ENCODE data around the gene CDC20B.
"Not testable (repeated sequence)": the region's sequence is repeated elsewhere in the genome, so short reads cannot be mapped to it uniquely, and the experiment has no call there.

Gene CDC20B

DNA sequence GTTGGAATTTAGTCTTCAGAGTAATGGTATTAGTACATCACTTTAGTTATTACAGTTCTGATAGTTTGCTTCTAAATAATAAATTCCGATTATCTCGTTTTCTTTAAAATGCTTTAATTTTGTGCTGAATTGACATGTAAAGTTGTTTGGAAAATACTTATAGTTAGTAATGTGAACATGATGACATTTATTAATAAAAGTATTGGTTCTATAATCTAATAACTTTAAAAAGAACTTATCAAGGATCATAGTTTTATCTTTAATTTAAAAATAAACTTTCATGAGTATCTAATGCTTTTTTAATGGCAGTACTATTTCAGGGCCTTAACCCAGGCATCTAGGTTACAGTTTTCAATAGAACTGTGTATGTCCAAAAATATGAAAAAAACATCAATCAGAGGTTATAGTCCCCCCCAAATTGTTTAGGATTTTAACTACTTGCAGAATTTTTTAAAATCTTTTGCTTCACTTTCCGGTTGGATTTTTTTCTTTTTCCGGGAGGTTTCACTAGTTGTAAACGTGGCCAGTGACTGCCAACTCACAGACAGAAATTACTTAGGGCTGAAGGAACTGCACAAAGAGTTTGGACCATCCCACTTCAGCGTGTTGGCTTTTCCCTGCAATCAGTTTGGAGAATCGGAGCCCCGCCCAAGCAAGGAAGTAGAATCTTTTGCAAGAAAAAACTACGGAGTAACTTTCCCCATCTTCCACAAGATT, 12.3 kb downstream of the CDC20B start:
- no peak for DNase-seq

DNA sequence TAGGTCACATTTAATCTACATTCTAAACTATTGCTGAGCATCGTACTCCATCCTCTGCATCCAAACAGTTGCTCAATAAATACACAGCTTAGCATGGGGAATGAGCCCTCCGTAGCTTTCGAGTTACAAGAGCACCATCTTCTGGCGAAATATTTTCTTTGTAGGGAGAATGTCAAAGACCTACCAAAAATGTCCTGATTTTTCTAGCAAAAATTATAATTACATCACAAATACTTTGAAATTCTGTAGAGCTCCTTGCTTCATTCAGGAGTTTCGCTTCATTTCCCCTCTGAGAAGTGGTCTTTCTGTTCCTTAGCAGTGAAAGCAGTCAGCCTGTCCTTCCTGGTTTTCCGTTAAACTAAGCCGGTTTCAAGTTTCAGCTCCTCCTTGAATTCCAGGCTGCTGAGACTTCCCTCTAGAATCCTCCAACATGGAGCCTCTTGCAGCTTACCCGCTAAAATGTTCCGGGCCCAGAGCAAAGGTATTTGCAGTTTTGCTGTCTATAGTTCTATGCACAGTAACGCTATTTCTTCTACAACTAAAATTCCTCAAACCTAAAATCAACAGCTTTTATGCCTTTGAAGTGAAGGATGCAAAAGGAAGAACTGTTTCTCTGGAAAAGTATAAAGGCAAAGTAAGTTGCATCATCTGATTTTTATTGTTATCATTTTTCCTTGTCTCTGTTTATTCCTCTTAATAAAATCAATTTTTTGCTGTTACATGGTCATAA, 13.0 kb downstream of the CDC20B start, which contains the start of gene GPX8:
TSS of gene GPX8 (plus strand) at position 409 of the 730 bp plus-strand sequence. CDS start at position 431, 22 bp downstream.
- peak in 2 of 5 donors; percentile 20 to 52 for DNase-seq

DNA sequence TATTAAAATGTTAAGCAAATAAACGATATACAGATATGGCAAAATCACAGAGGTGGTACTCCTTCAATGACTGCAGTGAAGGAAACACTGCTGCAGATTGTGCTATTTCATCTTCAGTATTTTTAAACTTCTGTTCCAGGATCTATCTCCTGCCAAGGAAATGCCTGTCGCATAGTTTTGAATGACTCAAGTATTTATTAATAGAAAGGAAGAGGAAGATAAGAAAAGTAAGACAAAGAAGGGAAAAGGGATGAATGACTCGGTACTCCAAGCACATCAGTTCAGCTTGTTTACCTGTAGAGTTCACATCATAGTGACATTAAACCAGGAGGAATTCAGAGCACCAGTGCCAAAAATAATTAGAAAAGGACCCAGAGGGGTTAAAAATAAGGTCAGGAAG, 18.1 kb downstream of the CDC20B start:
- no peak for DNase-seq

DNA sequence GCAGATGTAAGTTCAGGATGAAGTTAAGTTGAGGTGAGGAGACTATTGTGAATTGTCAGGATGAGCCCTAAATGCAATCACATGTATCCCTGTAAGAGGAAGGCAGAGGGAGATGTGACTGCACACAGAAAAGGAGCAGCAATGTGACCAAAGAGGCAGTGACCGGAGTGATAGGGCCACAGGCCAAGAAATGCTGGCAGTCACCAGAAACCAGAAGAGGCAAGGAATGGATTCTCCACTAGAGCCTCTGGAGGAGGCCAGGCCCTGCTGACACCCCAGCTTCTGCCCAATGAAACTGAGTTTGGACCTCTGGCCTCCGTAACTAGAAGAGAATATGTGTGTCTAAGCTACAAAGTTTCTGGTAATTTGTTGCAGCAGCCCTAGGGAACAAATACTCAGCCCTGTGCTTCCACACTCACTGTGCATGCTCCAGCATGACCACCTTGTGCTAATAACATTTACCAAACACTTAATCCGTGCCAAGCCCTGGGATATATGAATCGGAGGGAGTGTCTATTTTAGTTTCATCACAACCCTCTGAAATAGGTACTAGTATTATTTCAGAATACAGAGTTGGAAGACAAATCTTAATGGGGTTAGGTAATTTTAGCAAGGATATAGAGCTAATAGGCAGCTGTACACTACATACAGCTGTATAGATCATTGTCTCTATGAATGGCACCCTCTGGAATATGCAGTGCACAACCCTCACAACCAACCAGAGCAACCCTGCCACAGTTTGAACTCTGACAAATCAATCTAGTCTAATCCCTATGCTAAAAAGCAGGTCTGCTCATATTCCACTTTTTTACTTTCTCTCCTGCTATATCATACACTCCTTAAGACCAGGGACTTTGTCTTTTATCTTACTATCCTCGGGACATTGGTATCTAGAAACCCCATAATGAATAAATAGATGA, 20.8 kb downstream of the CDC20B start:
- DNase-seq, result no peak

DNA sequence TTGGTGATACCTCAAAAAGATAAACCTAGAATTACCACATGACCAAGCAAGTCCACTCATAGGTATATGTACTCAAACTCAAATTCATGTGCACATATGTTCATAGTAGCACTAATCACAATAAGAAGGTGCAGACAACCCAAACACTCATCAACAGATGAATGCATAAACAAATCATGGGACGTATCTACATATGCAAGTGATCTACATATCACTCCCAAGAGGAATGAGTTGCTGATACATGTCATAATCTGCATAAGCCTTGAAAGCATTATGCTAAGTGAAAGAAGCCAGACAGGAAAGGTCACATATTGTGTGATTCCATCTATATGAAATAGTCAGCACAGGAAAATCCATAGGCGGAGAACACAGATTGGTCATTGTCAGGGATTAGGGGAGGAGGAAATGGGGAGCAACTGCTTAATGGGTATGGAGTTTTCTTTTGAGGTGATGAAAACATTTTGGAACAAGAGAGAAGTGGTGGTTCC, 23.6 kb downstream of the CDC20B start:
- DNase-seq, result no peak

DNA sequence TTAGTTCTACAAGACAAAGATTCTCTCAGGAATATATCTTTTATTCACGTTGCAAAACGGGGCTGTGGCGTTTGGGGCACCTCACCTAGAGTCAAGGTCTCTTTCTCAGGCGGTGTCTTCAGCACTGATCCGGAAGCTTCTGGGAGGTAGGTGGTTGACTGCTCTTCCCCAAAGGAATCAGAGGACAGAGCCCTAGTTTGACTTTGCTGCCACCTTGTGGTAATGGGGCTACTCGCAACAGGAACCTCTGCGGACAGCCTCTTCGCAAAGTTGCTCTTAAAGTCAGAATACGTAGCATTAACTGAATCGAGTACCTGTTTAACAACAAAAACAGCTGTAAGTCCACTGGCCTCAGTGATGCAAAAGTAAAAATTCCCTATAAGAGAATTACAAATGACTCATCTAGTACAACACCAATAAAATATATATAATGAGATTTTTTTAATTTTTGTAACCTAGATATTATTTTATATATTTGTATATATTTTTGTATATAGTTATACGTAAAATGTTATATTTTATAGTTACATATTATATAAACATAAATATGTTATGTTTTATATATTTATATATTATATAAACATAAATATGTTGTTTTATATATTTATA, 26.3 kb downstream of the CDC20B start:
- DNase-seq, result peak; percentile 57 to 87 (median 72)

DNA sequence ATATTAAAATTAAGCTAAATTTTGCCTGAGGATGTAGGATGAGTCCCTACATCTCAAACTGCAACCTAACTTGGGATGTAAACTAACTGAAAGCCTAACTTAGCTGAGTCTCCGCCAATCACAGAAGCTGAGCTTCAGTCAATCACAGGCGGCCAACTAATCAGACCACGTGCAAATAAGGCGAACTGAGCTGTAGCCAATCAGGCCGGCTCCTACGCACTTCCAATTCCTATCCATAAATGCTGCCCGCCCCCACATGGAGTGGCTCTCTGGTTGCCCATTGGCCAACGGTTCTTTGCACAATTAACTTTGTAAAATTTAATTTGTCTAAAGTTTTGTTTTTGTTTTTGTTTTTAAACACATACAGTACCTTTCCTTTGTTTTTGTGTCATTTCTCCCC, 26.9 kb downstream of the CDC20B start:
- no peak for DNase-seq

DNA sequence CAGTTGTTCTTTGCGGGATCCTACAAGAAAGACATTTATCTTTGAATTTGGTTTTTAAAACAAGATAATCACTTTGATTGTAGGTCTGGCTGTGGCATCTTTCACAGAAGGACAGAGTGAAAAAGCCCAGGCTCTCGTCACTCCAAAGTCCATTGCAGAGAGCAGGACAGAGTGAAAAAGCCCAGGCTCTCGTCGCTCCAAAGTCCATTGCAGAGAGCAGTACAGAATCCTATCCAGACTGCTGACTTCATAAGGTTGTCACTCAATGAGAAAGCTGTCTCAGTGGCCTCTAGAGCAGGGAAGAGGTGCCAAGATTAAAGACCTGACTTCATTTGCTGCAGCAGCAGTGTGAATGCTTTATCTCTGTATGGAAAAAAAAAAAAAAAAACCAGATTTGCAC, 29.4 kb downstream of the CDC20B start:
- no peak for DNase-seq

DNA sequence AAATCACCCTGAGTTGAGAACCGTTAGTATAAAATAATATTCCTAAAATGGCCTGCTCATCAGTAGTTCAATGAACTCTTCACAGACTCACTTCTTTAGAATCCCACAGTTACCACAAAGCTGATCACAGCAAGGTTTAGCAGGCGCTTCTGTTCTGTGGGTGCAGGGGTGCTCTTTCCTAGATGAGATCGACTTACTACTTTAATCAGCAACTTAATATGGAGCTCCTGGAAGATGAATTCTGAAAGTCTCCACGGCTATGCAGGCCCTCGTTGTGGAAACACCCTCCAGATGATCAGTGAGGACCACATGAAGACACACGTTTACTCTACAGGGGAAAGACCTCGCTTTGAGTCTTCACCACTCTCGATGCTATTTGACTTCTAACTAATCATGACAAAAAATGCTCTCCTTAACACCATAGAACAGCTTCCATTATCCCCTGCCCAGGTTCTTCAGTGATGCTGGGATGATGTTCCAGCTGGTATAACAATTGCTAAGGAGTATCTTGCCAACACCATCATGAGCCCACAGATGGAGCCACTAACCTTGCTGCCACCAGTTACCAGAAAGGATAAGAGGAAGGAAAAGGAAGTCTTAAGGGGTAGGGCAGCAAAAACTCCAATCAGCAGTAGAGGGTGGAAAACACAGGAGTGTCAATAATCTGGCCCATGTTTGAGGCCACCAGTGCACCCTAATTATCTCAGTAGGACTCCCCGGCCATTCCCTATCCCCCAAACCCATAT, 30.9 kb downstream of the CDC20B start:
- no peak for DNase-seq

DNA sequence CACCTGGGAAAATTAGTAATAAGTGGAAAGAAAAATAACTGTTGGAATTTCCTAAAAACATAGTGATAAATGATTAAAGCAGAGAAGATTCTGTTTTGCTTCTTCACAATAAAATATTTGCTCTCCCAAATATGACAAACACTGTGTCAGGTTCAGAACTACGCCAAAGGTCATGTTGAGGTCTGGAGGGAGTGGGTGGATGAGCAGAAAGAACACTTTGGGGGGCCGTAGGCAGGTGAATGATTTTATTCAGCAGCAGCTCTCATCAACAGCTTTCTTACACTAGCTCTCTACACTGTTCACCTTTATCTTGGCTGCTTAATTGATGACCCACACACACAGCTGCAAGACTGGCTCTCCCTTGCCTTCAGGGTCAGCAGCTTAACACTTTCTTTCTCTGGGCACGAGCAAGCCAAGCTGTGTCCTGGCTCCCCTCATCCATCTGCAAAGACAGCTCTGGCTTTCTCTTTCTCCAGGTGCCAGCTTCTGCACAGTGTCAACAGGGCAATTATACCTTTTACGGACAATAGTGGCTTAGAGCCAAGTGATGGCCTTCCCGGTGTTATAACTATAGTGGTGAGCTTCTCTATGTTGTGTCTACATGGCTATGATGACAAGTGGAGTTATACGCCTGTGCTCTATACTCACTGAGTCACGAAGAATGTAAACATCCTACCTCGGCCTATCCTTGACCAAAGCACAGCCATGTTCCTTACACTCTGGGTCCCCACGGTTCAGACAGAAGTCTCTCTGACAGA, 31.9 kb downstream of the CDC20B start:
- no peak for DNase-seq

DNA sequence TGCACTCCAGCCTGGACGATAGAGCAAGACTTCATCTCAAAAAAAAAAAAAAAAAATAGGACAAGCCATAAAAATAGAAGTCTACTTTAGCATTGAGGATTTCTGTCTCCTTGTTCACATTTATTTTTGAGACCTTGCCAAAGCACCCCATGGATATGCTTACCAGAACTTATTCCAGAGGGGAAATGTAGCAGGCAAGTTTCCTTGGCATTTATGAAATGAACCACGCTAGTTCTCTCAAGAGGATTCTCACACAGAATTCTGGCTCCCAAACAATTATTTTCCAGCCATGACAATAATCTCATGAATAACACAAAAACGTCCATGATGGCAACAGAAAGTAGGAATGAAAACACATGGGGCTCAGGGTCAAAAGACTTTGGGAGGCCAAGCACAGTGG, 36.5 kb downstream of the CDC20B start:
- DNase-seq, result no peak

DNA sequence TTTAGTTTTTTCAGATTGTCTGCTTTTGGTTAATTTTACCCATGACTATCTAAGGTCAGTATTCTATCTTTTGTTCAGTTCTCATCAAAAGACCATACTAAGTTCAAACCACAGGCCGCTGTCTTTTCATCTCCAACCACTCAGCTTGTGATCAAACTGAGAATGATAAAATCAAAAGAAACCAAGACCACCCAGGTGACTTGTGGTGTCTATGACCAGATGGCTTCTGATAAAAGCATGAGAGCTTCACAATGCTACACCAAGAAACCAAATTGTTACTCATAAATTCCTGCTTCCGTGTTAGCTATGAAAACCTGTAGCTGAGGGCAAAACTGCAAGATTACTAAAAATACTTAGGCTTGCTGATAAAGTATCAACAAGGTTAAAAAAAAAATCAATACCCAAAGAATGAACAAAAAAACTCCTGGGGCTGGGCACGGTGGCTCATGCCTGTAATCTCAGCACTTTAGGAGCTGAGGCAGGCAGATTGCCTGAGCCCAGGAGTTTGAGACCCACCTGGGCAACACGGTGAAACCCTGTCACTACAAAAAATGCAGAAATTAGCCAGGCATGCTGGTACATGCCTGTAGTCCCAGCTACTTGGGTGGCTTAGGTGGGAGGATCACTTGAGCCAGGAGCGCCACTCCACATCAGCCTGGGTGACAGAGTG, 38.8 kb downstream of the CDC20B start:
- peak in 1 of 5 donors; percentile 43 for DNase-seq

DNA sequence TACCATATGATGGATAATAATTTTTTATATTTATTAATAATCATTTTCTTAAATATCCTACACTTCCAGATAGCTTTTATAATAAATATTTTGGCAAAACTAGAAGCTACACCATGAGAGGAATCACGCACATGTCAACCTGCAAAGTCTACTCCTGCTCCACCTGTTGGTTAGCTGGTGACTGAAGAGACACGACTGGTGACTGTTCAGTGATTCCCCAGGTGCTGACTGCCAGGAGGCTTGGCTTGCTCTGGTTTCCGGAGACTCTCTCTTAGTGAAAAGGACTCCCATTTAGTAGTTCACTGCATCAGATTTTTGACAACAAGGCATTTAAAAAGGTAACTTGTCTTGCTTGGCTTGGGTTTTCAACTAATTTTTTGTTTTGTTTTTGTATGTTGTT, 49.6 kb downstream of the CDC20B start:
- no peak for DNase-seq

DNA sequence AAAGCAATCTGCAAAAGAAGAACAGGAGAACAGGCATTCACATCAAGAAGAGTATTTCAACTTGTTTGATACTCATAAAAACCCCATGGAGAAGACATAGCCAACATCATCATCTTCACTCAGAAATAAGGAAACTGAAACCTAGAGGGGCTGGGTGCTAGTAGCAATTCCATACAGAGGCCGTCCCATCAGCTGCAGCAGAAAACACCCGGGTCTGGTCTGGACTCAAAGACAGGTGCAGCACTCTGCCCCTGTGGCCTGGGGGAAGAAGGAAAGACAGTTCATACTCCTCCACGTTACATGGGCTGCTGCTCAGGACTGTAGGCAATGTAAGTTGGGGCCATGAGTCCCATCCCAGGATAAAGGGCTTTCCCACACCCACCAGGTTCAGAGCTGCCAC, 58.9 kb downstream of the CDC20B start:
- no peak for DNase-seq

DNA sequence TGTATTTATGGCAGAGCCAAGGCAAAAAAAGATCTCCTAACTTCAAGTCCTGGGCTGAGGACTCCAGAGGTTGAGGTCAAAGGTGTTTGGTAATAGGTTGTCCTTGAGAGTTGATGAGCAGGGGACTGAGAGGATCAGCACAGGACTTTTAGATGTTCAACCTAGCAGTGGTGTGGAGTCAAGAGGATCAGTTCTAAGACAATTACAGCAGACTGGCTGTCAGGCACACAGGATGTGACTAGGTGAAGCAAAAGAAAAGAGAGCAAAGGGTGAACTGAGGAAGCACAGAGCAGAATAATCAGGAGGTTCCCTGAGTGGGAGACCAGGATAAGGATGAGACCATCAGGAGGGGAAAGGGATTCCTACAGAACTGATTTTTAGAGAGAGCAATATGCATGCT, 59.6 kb downstream of the CDC20B start:
- no peak for DNase-seq

DNA sequence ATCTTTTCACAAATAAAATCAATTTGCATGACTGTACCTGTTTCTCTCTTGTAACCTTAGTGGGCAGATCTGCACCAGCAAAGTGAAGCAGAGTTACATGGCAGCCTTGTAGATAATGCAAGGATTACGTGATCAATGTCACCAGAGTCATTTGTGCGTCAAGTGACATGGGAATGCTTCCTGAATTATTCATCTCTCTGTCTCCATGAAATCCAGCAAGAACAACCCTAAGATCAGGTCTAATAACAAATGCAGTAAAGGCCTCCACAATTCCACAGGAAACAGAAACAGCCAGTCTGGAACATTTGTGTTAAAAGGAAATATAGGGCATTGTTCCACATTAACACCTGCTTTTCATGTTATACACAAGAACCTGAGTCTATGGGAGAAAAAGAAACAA, 62.8 kb downstream of the CDC20B start:
- DNase-seq, result no peak

DNA sequence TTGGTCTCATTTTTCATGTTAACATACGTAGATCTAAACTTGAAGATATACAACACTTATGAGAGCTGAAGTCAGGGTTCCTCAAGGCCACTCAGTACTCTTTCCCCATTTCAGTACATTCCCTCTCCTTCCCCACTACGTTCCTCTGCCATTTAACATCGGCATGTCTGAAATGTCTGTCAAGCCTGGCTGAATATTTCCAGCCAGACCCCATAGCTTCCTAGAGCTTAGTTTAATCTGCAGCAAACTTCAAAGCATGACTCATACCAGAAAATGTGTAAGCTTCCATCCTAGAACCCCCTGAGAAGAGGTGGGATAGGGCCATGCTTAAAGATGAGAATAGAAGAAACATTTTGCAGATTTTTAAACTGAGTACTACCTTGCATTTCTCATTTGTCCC, 64.3 kb downstream of the CDC20B start:
- no peak for DNase-seq

DNA sequence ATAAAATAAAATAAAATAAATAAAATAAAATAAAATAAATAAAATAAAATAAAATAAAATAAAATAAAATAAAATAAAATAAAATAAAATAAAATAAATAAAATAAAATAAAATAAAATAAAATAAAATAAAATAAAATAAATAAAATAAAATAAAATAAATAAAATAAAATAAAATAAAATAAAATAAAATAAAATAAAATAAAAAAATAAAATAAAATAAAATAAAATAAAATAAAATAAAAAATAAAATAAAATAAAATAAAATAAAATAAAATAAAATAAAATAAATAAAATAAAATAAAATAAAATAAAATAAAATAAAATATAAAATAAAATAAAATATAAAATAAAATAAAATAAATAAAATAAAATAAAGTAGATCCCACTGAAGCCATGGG, 67.0 kb downstream of the CDC20B start:
- not testable (repeated sequence) for DNase-seq

DNA sequence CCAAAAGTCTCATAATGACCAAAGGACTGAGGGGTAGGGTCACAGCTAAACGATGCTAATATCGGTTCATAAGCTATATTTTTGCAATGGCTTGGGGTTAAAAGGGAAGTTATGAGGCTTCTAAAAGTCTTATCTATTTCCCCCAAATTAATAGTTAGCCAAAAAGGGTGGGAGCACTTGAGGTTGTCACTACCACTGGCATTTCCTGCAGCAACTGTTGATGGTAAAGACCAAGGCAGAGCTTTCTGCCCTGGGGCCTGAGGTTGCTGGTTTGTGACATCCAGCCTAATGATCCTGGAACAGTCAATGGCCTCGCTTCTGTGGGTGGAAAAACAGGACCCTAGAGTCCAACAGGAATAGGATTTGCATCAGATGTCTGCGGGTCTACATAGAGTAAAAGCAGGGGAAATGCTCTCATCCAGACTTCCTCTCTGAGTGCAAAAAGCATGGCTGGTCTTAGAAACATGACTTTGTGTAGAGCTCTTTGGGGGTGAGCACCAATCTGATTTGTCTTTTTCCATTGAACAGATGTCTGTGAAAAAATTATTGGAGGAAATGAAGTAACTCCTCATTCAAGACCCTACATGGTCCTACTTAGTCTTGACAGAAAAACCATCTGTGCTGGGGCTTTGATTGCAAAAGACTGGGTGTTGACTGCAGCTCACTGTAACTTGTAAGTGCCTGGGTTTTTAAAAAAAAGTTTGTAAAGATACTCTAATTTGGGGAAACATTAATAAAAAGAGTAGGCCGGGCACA, 67.9 kb downstream of the CDC20B start:
- DNase-seq, result no peak

Measured in T-helper 1 cell (primary cell).